ENCODE data around the gene KRT40.

Gene KRT40

GRCh38 chr17:40958086-40958953 is 25.8 kb downstream of the KRT40 start:
- H3K4me2 ChIP-seq (ENCODE audit: low read length) = no peak overlapping the region
- H3K27me3 ChIP-seq (ENCODE audit: insufficient read depth, low read length, poor library complexity) = no peaks in the 10 kb centered on the region
- H2BK15ac ChIP-seq (replicated peaks; ENCODE audit: low read depth) = no peak overlapping the region
- no peak overlapping the region for H3K4ac ChIP-seq (ENCODE audit: low read depth, low read length)
- H3K27ac ChIP-seq (ENCODE audit: low read depth, low read length) = no peak overlapping the region
- no peak overlapping the region for H3K18ac ChIP-seq (ENCODE audit: low read length)
- H3K9ac ChIP-seq (ENCODE audit: low read length) = no peak overlapping the region
- H3K79me1 ChIP-seq (ENCODE audit: low read length) = no peaks in the 10 kb centered on the region
- H4K5ac ChIP-seq (ENCODE audit: low read length) = no peak overlapping the region
- H3K79me2 ChIP-seq (ENCODE audit: control insufficient read depth, insufficient read depth, low read length) = no peaks in the 10 kb centered on the region
- no peak overlapping the region for H3K23ac ChIP-seq (ENCODE audit: low read length)
- H3K4me1 ChIP-seq (ENCODE audit: control insufficient read depth, low read depth, low read length) = no peaks in the 10 kb centered on the region
- no CpG with 5 or more reads among the region's 12 CpGs for WGBS (ENCODE audit: extremely low coverage, insufficient coverage, low lambda C conversion rate)
- H3K56ac ChIP-seq (ENCODE audit: low read length) = no peak overlapping the region
- DNase-seq = peak; percentile 33
- H2BK120ac ChIP-seq (ENCODE audit: low read depth, low read length) = no peak overlapping the region
- no peak overlapping the region for H2BK5ac ChIP-seq (ENCODE audit: low read length)
- no peak overlapping the region for H2AK5ac ChIP-seq (ENCODE audit: low read length)
- H3K36me3 ChIP-seq (ENCODE audit: control insufficient read depth, insufficient read depth, low read length) = no peaks in the 10 kb centered on the region
- H3K4me3 ChIP-seq (ENCODE audit: low read length) = no peak overlapping the region
- no peak overlapping the region for H4K8ac ChIP-seq (ENCODE audit: low read depth, low read length)

GRCh38 chr17:40956401-40957254 is 27.5 kb downstream of the KRT40 start:
- Histone ChIP-seq H2BK5ac (ENCODE audit: low read length) (no peak overlapping the region), H3K79me2 (ENCODE audit: control insufficient read depth, insufficient read depth, low read length) (no peaks in the 10 kb centered on the region), H2BK120ac (ENCODE audit: low read depth, low read length) (no peak overlapping the region), H4K8ac (ENCODE audit: low read depth, low read length) (no peak overlapping the region), H3K27ac (ENCODE audit: low read depth, low read length) (no peak overlapping the region), H3K56ac (ENCODE audit: low read length) (no peak overlapping the region), H3K4me3 (ENCODE audit: low read length) (no peak overlapping the region), H4K5ac (ENCODE audit: low read length) (no peak overlapping the region), H3K4ac (ENCODE audit: low read depth, low read length) (no peak overlapping the region), H3K36me3 (ENCODE audit: control insufficient read depth, insufficient read depth, low read length) (no peaks in the 10 kb centered on the region), H3K18ac (ENCODE audit: low read length) (no peak overlapping the region), H3K27me3 (ENCODE audit: insufficient read depth, low read length, poor library complexity) (no peaks in the 10 kb centered on the region), H2BK15ac (replicated peaks; ENCODE audit: low read depth) (no peak overlapping the region), H3K4me2 (ENCODE audit: low read length) (no peak overlapping the region), H3K79me1 (ENCODE audit: low read length) (no peaks in the 10 kb centered on the region), H3K23ac (ENCODE audit: low read length) (no peak overlapping the region), H2AK5ac (ENCODE audit: low read length) (no peak overlapping the region), H3K4me1 (ENCODE audit: control insufficient read depth, low read depth, low read length) (no peaks in the 10 kb centered on the region), H3K9ac (ENCODE audit: low read length) (no peak overlapping the region)
- WGBS (ENCODE audit: extremely low coverage, insufficient coverage, low lambda C conversion rate) = no CpG with 5 or more reads among the region's 8 CpGs
- no peak for DNase-seq

- Histone ChIP-seq H3K9ac (ENCODE audit: low read length) (no peak overlapping the region), H3K4ac (ENCODE audit: low read depth, low read length) (no peak overlapping the region), H2BK120ac (ENCODE audit: low read depth, low read length) (no peak overlapping the region), H4K5ac (ENCODE audit: low read length) (no peak overlapping the region), H3K4me3 (ENCODE audit: low read length) (no peak overlapping the region), H3K4me2 (ENCODE audit: low read length) (no peak overlapping the region), H3K4me1 (ENCODE audit: control insufficient read depth, low read depth, low read length) (no peaks in the 10 kb centered on the region), H3K18ac (ENCODE audit: low read length) (no peak overlapping the region), H3K79me1 (ENCODE audit: low read length) (no peaks in the 10 kb centered on the region), H3K56ac (ENCODE audit: low read length) (no peak overlapping the region), H3K27me3 (ENCODE audit: insufficient read depth, low read length, poor library complexity) (no peaks in the 10 kb centered on the region), H3K27ac (ENCODE audit: low read depth, low read length) (no peak overlapping the region), H3K79me2 (ENCODE audit: control insufficient read depth, insufficient read depth, low read length) (no peaks in the 10 kb centered on the region), H3K23ac (ENCODE audit: low read length) (no peak overlapping the region), H2AK5ac (ENCODE audit: low read length) (no peak overlapping the region), H4K8ac (ENCODE audit: low read depth, low read length) (no peak overlapping the region), H3K36me3 (ENCODE audit: control insufficient read depth, insufficient read depth, low read length) (no peaks in the 10 kb centered on the region), H2BK15ac (replicated peaks; ENCODE audit: low read depth) (no peak overlapping the region), H2BK5ac (ENCODE audit: low read length) (no peak overlapping the region)
- WGBS (ENCODE audit: extremely low coverage, insufficient coverage, low lambda C conversion rate) = no CpG with 5 or more reads among the region's 2 CpGs
- DNase-seq = no peak
Observed at GRCh38 chr17:40953881-40954280, 30.2 kb downstream of the KRT40 start.

- H3K27me3 ChIP-seq (ENCODE audit: insufficient read depth, low read length, poor library complexity) = no peaks in the 10 kb centered on the region
- H2BK15ac ChIP-seq (replicated peaks; ENCODE audit: low read depth) = no peak overlapping the region
- H2AK5ac ChIP-seq (ENCODE audit: low read length) = no peak overlapping the region
- no peak overlapping the region for H3K18ac ChIP-seq (ENCODE audit: low read length)
- no peaks in the 10 kb centered on the region for H3K4me1 ChIP-seq (ENCODE audit: control insufficient read depth, low read depth, low read length)
- H3K4me2 ChIP-seq (ENCODE audit: low read length) = no peak overlapping the region
- no peak overlapping the region for H3K4me3 ChIP-seq (ENCODE audit: low read length)
- no peak overlapping the region for H3K23ac ChIP-seq (ENCODE audit: low read length)
- no peaks in the 10 kb centered on the region for H3K79me2 ChIP-seq (ENCODE audit: control insufficient read depth, insufficient read depth, low read length)
- H2BK5ac ChIP-seq (ENCODE audit: low read length) = no peak overlapping the region
- no peak overlapping the region for H3K9ac ChIP-seq (ENCODE audit: low read length)
- no peak overlapping the region for H4K5ac ChIP-seq (ENCODE audit: low read length)
- no peak overlapping the region for H3K4ac ChIP-seq (ENCODE audit: low read depth, low read length)
- no peaks in the 10 kb centered on the region for H3K79me1 ChIP-seq (ENCODE audit: low read length)
- no peak overlapping the region for H4K8ac ChIP-seq (ENCODE audit: low read depth, low read length)
- DNase-seq = peak; percentile 10
- H3K36me3 ChIP-seq (ENCODE audit: control insufficient read depth, insufficient read depth, low read length) = no peaks in the 10 kb centered on the region
- no peak overlapping the region for H3K27ac ChIP-seq (ENCODE audit: low read depth, low read length)
- no peak overlapping the region for H2BK120ac ChIP-seq (ENCODE audit: low read depth, low read length)
- no peak overlapping the region for H3K56ac ChIP-seq (ENCODE audit: low read length)
- WGBS (ENCODE audit: extremely low coverage, insufficient coverage, low lambda C conversion rate) = no CpG with 5 or more reads among the region's 1 CpG
Observed at GRCh38 chr17:40952661-40953060, 31.5 kb downstream of the KRT40 start.

GRCh38 chr17:40952154-40952553 is 32.0 kb downstream of the KRT40 start:
- Histone ChIP-seq H2AK5ac (ENCODE audit: low read length) (no peak overlapping the region), H3K27me3 (ENCODE audit: insufficient read depth, low read length, poor library complexity) (no peaks in the 10 kb centered on the region), H3K36me3 (ENCODE audit: control insufficient read depth, insufficient read depth, low read length) (no peaks in the 10 kb centered on the region), H3K18ac (ENCODE audit: low read length) (no peak overlapping the region), H3K4me1 (ENCODE audit: control insufficient read depth, low read depth, low read length) (no peaks in the 10 kb centered on the region), H3K27ac (ENCODE audit: low read depth, low read length) (no peak overlapping the region), H2BK5ac (ENCODE audit: low read length) (no peak overlapping the region), H3K79me2 (ENCODE audit: control insufficient read depth, insufficient read depth, low read length) (no peaks in the 10 kb centered on the region), H3K9ac (ENCODE audit: low read length) (no peak overlapping the region), H4K8ac (ENCODE audit: low read depth, low read length) (no peak overlapping the region), H3K23ac (ENCODE audit: low read length) (no peak overlapping the region), H4K5ac (ENCODE audit: low read length) (no peak overlapping the region), H3K4me3 (ENCODE audit: low read length) (no peak overlapping the region), H2BK120ac (ENCODE audit: low read depth, low read length) (no peak overlapping the region), H3K79me1 (ENCODE audit: low read length) (no peaks in the 10 kb centered on the region), H2BK15ac (replicated peaks; ENCODE audit: low read depth) (no peak overlapping the region), H3K56ac (ENCODE audit: low read length) (no peak overlapping the region), H3K4me2 (ENCODE audit: low read length) (no peak overlapping the region), H3K4ac (ENCODE audit: low read depth, low read length) (no peak overlapping the region)
- no peak for DNase-seq
- WGBS (ENCODE audit: extremely low coverage, insufficient coverage, low lambda C conversion rate) = no CpG with 5 or more reads among the region's 2 CpGs

Data from mesendoderm (in vitro differentiated cells).